K562 (cell line): Measurements from ENCODE around the gene CYP51A1. TPM values are rescaled to one million over a fixed set of nuclear protein-coding genes. Genes with fewer than 3 reads are reported as not detected.

ENCODE experiments used
- CCNT2 ChIP-seq: IDR thresholded peaks from 2 replicates; pipeline ENCODE4 v1.6.1; 2011; ENCODE audit warnings: borderline replicate concordance, low read depth, mild to moderate bottlenecking, moderate library complexity, mixed read lengths, low read length; ENCODE audit not compliant: insufficient read length; ENCODE audit errors: extremely low read depth
- CGGBP1 ChIP-seq: fragments of 250-450 bp; sonication (Bioruptor Pico); IDR thresholded peaks from 2 replicates; pipeline ENCODE4 v1.9.0; 2021; ENCODE audit warnings: mild to moderate bottlenecking
- FOSL1 ChIP-seq: fragments of 200-800 bp; sonication (Bioruptor generic); conservative IDR thresholded peaks from 2 replicates; pipeline ENCODE4 v1.6.1; 2016; ENCODE audit warnings: missing genetic modification characterization, missing compliant biosample characterization
- GTF2A2 ChIP-seq: IDR thresholded peaks from 2 replicates; pipeline ENCODE4 v1.6.1; 2016; ENCODE audit warnings: mild to moderate bottlenecking, missing genetic modification characterization, missing compliant biosample characterization
- HNRNPLL ChIP-seq: fragments of 200-400 bp; formaldehyde crosslinking; IDR thresholded peaks from 2 replicates; pipeline ENCODE4 v1.6.1; 2017; ENCODE audit warnings: low read length, low read depth, mild to moderate bottlenecking; ENCODE audit not compliant: poor library complexity, severe bottlenecking
- KLF10 ChIP-seq: fragments of 250-450 bp; sonication (Bioruptor Pico); IDR thresholded peaks from 2 replicates; pipeline ENCODE4 v1.6.1; 2021; ENCODE audit warnings: matching md5 sums
- NR2C2 ChIP-seq, 2 experiments: fragments of 200-800 bp in 1 of 2; sonication (Bioruptor generic) in 1 of 2; sonication (generic) in 1 of 2; formaldehyde crosslinking in 1 of 2; IDR thresholded peaks; 2 replicates each; pipeline versions ENCODE4 v1.6.1 to v1.8.0; 2016 to 2022; ENCODE audit warnings: mild to moderate bottlenecking in 1 of 2, missing compliant biosample characterization in 1 of 2, missing genetic modification characterization in 1 of 2, missing genetic modification reagents in 1 of 2
- RBM17 ChIP-seq: fragments of 200-400 bp; formaldehyde crosslinking; IDR thresholded peaks from 2 replicates; pipeline ENCODE4 v1.6.1; 2017; ENCODE audit warnings: low read depth, mild to moderate bottlenecking, low read length, borderline replicate concordance
- SPI1 ChIP-seq: IDR thresholded peaks from 2 replicates; pipeline ENCODE4 v1.6.1; 2011; ENCODE audit warnings: low read depth, low read length, control low read depth, borderline replicate concordance
- YY1 ChIP-seq, 3 experiments: IDR thresholded peaks; 2 replicates each; pipeline ENCODE4 v1.6.1; 2011; ENCODE audit warnings: low read length in 2 of 3, mild to moderate bottlenecking in 2 of 3, moderate library complexity in 2 of 3, borderline replicate concordance in 1 of 3, control low read depth in 1 of 3, low read depth in 1 of 3; ENCODE audit not compliant: insufficient read depth in 3 of 3, insufficient replicate concordance in 2 of 3, control insufficient read depth in 1 of 3, insufficient read length in 1 of 3; ENCODE audit errors: extremely low read depth in 1 of 3
- ZBTB5 ChIP-seq: fragments of 450-650 bp; IDR thresholded peaks from 2 replicates; pipeline ENCODE4 v1.6.1; 2017; ENCODE audit warnings: antibody characterized with exemption
- ZBTB8A ChIP-seq: fragments of 450-650 bp; IDR thresholded peaks from 2 replicates; pipeline ENCODE4 v1.6.1; 2018; ENCODE audit warnings: mild to moderate bottlenecking, moderate library complexity; ENCODE audit not compliant: partially characterized antibody
- ZKSCAN8 ChIP-seq: fragments of 200-800 bp; sonication (Bioruptor generic); IDR thresholded peaks from 2 replicates; pipeline ENCODE4 v1.6.1; 2016; ENCODE audit warnings: missing genetic modification characterization, missing compliant biosample characterization
- ZNF324 ChIP-seq: fragments of 250-450 bp; sonication (Bioruptor Pico); IDR thresholded peaks from 2 replicates; pipeline ENCODE4 v1.4.0; 2020; ENCODE audit warnings: mild to moderate bottlenecking
- ZNF785 ChIP-seq: fragments of 250-450 bp; sonication (Bioruptor Pico); IDR thresholded peaks from 2 replicates; pipeline ENCODE4 v1.4.0; 2020; ENCODE audit warnings: mild to moderate bottlenecking
- polyA plus RNA-seq, 8 experiments: library from polyadenylated mRNA; depleted of rRNA in 4 of 8; stranded (reverse) in 5 of 8; unstranded in 3 of 8; fragments of >200 nt; fragmentation: Nextera tagmentation in 2 of 8; fragmentation: Illumina TruSeq in 1 of 8; extraction: Ambion mirVana in 2 of 8; extraction: Trizol in 1 of 8; gene quantifications; 2 replicates each; pipeline versions ENCODE4 v1.2.1 to v1.2.3, GENCODE V29; 2011 to 2014; ENCODE audit warnings: inconsistent platforms in 1 of 8, missing spikeins in 1 of 8
- total RNA-seq, 7 experiments: library from RNA; depleted of rRNA in 6 of 7; stranded (reverse); fragments of >200 nt in 6 of 7; fragmentation: Illumina TruSeq in 2 of 7; extraction: Trizol in 2 of 7; gene quantifications; 2 replicates each; pipeline versions ENCODE4 v1.2.1 to v1.2.3, GENCODE V29; 2011 to 2021; ENCODE audit warnings: low replicate concordance in 1 of 7
- TF ChIP-seq, protein P1 (sequence below): sonication (generic); formaldehyde crosslinking; IDR thresholded peaks from 2 replicates; pipeline ENCODE4 v1.8.1; 2023; ENCODE audit warnings: mild to moderate bottlenecking, missing genetic modification reagents
- TF ChIP-seq, protein P2 (sequence below), 2 experiments: fragments of 450-650 bp in 1 of 2; IDR thresholded peaks; 2 replicates each; pipeline ENCODE4 v1.6.1; 2011 to 2017; ENCODE audit warnings: low read depth in 2 of 2, antibody characterized with exemption in 1 of 2, borderline replicate concordance in 1 of 2, low read length in 1 of 2, mild to moderate bottlenecking in 1 of 2, mixed read lengths in 1 of 2; ENCODE audit not compliant: control insufficient read depth in 1 of 2

The CYP51A1 gene
- total and polyA plus RNA-seq, 9 of the 15 experiments (the other 6 are each of a cell fraction or from before 2014, with no cell fraction given), result 35.4 to 151 (median 80.3) TPM

GRCh38 chr7:92133737-92134270 is 473 bp downstream of the CYP51A1 start (continued):
- TF ChIP-seq YY1 (IDR thresholded peaks at IDR 0.05; ENCODE audit: borderline replicate concordance in 1 of 3, control insufficient read depth in 1 of 3, extremely low read depth in 1 of 3, insufficient read depth in 3 of 3, insufficient read length in 1 of 3, insufficient replicate concordance in 2 of 3, low read depth in 1 of 3, low read length in 2 of 3) (peak; percentile 66 to 92 (median 85)), ZBTB8A (no peak), ZNF785 (CRISPR knock-in tag) (no peak), ZKSCAN8 (no peak), RBM17 (no peak), SPI1 (no peak), ZNF324 (CRISPR knock-in tag) (no peak), ZBTB5 (no peak), CGGBP1 (CRISPR knock-in tag) (no peak), NR2C2 (CRISPR knock-in tag; IDR thresholded peaks at IDR 0.05) (peak; percentile 58; the same call in 1 of the 2 replicates), NR2C2 (tag; IDR thresholded peaks at IDR 0.05) (no peak), FOSL1 (tag) (no peak), HNRNPLL (no peak), CCNT2 (peak; percentile 47), KLF10 (CRISPR knock-in tag) (no peak), GTF2A2 (tag) (no peak)
- TF ChIP-seq, protein P1, sequence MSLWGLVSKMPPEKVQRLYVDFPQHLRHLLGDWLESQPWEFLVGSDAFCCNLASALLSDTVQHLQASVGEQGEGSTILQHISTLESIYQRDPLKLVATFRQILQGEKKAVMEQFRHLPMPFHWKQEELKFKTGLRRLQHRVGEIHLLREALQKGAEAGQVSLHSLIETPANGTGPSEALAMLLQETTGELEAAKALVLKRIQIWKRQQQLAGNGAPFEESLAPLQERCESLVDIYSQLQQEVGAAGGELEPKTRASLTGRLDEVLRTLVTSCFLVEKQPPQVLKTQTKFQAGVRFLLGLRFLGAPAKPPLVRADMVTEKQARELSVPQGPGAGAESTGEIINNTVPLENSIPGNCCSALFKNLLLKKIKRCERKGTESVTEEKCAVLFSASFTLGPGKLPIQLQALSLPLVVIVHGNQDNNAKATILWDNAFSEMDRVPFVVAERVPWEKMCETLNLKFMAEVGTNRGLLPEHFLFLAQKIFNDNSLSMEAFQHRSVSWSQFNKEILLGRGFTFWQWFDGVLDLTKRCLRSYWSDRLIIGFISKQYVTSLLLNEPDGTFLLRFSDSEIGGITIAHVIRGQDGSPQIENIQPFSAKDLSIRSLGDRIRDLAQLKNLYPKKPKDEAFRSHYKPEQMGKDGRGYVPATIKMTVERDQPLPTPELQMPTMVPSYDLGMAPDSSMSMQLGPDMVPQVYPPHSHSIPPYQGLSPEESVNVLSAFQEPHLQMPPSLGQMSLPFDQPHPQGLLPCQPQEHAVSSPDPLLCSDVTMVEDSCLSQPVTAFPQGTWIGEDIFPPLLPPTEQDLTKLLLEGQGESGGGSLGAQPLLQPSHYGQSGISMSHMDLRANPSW, result peak; percentile 59; the same call in 1 of the 2 replicates
- TF ChIP-seq, protein P2, sequence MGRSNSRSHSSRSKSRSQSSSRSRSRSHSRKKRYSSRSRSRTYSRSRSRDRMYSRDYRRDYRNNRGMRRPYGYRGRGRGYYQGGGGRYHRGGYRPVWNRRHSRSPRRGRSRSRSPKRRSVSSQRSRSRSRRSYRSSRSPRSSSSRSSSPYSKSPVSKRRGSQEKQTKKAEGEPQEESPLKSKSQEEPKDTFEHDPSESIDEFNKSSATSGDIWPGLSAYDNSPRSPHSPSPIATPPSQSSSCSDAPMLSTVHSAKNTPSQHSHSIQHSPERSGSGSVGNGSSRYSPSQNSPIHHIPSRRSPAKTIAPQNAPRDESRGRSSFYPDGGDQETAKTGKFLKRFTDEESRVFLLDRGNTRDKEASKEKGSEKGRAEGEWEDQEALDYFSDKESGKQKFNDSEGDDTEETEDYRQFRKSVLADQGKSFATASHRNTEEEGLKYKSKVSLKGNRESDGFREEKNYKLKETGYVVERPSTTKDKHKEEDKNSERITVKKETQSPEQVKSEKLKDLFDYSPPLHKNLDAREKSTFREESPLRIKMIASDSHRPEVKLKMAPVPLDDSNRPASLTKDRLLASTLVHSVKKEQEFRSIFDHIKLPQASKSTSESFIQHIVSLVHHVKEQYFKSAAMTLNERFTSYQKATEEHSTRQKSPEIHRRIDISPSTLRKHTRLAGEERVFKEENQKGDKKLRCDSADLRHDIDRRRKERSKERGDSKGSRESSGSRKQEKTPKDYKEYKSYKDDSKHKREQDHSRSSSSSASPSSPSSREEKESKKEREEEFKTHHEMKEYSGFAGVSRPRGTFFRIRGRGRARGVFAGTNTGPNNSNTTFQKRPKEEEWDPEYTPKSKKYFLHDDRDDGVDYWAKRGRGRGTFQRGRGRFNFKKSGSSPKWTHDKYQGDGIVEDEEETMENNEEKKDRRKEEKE (IDR thresholded peaks at IDR 0.05; ENCODE audit: borderline replicate concordance in 1 of 2, control insufficient read depth in 1 of 2, low read depth in 2 of 2, low read length in 1 of 2), result no peak
